ENCODE results near the gene NELFE. TPM values are rescaled to one million over a fixed set of nuclear protein-coding genes. Genes with fewer than 3 reads are reported as not detected.

Gene NELFE
- total and polyA plus RNA-seq, 2 of the 13 experiments (the other 11 are each of a cell fraction or from before 2014, with no cell fraction given): 51.3 to 69.8 TPM

- no peak for TF ChIP-seq FOXO4 (CRISPR knock-in tag; conservative IDR thresholded peaks at IDR 0.05)
- TF ChIP-seq ZIK1 (CRISPR knock-in tag; IDR thresholded peaks at IDR 0.05; ENCODE audit: borderline replicate concordance, low read depth): no peak
- no peak for TF ChIP-seq ARID5B (CRISPR knock-in tag; IDR thresholded peaks at IDR 0.05)
- no peak for TF ChIP-seq ZMYM2 (CRISPR knock-in tag; IDR thresholded peaks at IDR 0.05)
- TF ChIP-seq CENPBD1 (CRISPR knock-in tag; IDR thresholded peaks at IDR 0.05; ENCODE audit: borderline replicate concordance, low read depth): no peak; the same call in 1 of the 2 replicates
- TF ChIP-seq REXO4 (CRISPR knock-in tag; IDR thresholded peaks at IDR 0.05; ENCODE audit: borderline replicate concordance): no peak
- TF ChIP-seq SALL1 (CRISPR knock-in tag; IDR thresholded peaks at IDR 0.05): no peak
- TF ChIP-seq AKNA (CRISPR knock-in tag; IDR thresholded peaks at IDR 0.05; ENCODE audit: borderline replicate concordance): no peak
- TF ChIP-seq ZNF354B (CRISPR knock-in tag; IDR thresholded peaks at IDR 0.05): no peak
- no peak for TF ChIP-seq DRAP1 (CRISPR knock-in tag; IDR thresholded peaks at IDR 0.05)
- TF ChIP-seq ZNF30 (CRISPR knock-in tag; IDR thresholded peaks at IDR 0.05): no peak
- TF ChIP-seq TBX3 (IDR thresholded peaks at IDR 0.05; ENCODE audit: borderline replicate concordance): no peak
- no peak for TF ChIP-seq ZNF281 (CRISPR knock-in tag; IDR thresholded peaks at IDR 0.05; ENCODE audit: borderline replicate concordance)
These were observed 14.1 kb upstream of the NELFE start (continued) for GRCh38 chr6:31972709-31973350.
